Upper lobe of right lung (tissue), 1 donor: ENCODE results near the gene CBL. TPM values are rescaled to one million over a fixed set of nuclear protein-coding genes. Genes with fewer than 3 reads are reported as not detected.

ENCODE experiments used
- ATAC-seq: fragments of 200-7000 bp; cut with Tn5 transposase; one replicate; pipeline ENCODE4 v1.9.1; 2020; ENCODE audit warnings: mild to moderate bottlenecking, moderate library complexity
- DNase-seq: peaks from one replicate; pipeline ENCODE4 v3.0.0-alpha.2; 2020
- H3K27ac ChIP-seq: fragments of 200-600 bp; one replicate; pipeline ENCODE4 v1.8.0; 2022
- H3K27me3 ChIP-seq: fragments of 200-600 bp; one replicate; pipeline ENCODE4 v1.8.0; 2022; ENCODE audit warnings: mild to moderate bottlenecking
- H3K36me3 ChIP-seq: fragments of 200-600 bp; one replicate; pipeline ENCODE4 v1.8.0; 2022
- H3K4me1 ChIP-seq: fragments of 200-600 bp; one replicate; pipeline ENCODE4 v1.8.0; 2022
- H3K4me3 ChIP-seq: fragments of 200-600 bp; one replicate; pipeline ENCODE4 v1.8.0; 2022; ENCODE audit warnings: mild to moderate bottlenecking
- H3K9me3 ChIP-seq: fragments of 200-600 bp; one replicate; pipeline ENCODE4 v1.8.0; 2022
- CTCF ChIP-seq: fragments of 200-600 bp; IDR thresholded peaks from one replicate; pipeline ENCODE4 v1.8.0; 2022; ENCODE audit warnings: antibody characterized with exemption
- intact Hi-C: fragments of 100-400 bp; cut with DNase I; formaldehyde crosslinking; loops from one replicate; pipeline ENCODE4 v1.11.0; 2022
- total RNA-seq: library from RNA; stranded (reverse); fragmentation: NEBNext Ultra II Directional; extraction: Animal tissue kit (Norgen Biotek cat#: 25700); gene quantifications from one replicate; pipeline ENCODE4 v1.2.1, GENCODE V29; 2021
- donor health status: DM: no; HTN: yes; CAD: no; lungs with severe emphysema.

Gene CBL
- total RNA-seq, 1 donor from 2014 or later, result 30.0 TPM

- intact Hi-C loops, result no loop called here
- no peak overlapping the region for H3K4me3 ChIP-seq
- H3K4me1 ChIP-seq, result peaks cover 11% of the 10 kb centered on the region
- peaks cover 13% of the 10 kb centered on the region for H3K27me3 ChIP-seq
- DNase-seq (no peak), ATAC-seq (no peak)
- TF ChIP-seq CTCF, result no peak
- no peak overlapping the region for H3K27ac ChIP-seq
- H3K9me3 ChIP-seq, result no peaks in the 10 kb centered on the region
- no peaks in the 10 kb centered on the region for H3K36me3 ChIP-seq
Observed at GRCh38 chr11:119344291-119345010, 138.3 kb downstream of the CBL start.

- Histone ChIP-seq H3K27me3 (peaks cover 9% of the 10 kb centered on the region), H3K9me3 (no peaks in the 10 kb centered on the region), H3K36me3 (no peaks in the 10 kb centered on the region), H3K4me1 (peaks cover 11% of the 10 kb centered on the region), H3K27ac (no peak overlapping the region), H3K4me3 (no peak overlapping the region)
- no peak for ATAC-seq
- DNase-seq, result no peak
- intact Hi-C loops, result no loop called here
- TF ChIP-seq CTCF, result no peak
Observed at GRCh38 chr11:119345685-119346084, 139.5 kb downstream of the CBL start.

GRCh38 chr11:119346605-119347004, 140.5 kb downstream of the CBL start, which contains the start of gene MFRP:
Gene MFRP (minus strand): TSS chr11:119346705. CDS start chr11:119346513, 192 bp downstream.
- H3K4me3 ChIP-seq, result no peak within 1 kb of the TSS
- DNase-seq (no peak), ATAC-seq (no peak)
- TF ChIP-seq CTCF, result no peak
- no peak within 1 kb of the TSS for H3K27ac ChIP-seq
- peaks cover 10% of the 10 kb centered on the region for H3K27me3 ChIP-seq
- H3K4me1 ChIP-seq, result peaks cover 1% of the 10 kb centered on the region
- H3K9me3 ChIP-seq, result no peaks in the 10 kb centered on the region
- H3K36me3 ChIP-seq, result no peaks in the 10 kb centered on the region
- intact Hi-C loops, result no loop called here

- H3K4me3 ChIP-seq, result no peak overlapping the region
- no peaks in the 10 kb centered on the region for H3K36me3 ChIP-seq
- DNase-seq, result no peak
- H3K9me3 ChIP-seq, result no peaks in the 10 kb centered on the region
- H3K4me1 ChIP-seq, result no peaks in the 10 kb centered on the region
- no peak overlapping the region for H3K27ac ChIP-seq
- intact Hi-C loops, result no loop called here
- no peak for ATAC-seq
- peaks cover 13% of the 10 kb centered on the region for H3K27me3 ChIP-seq
- no peak for TF ChIP-seq CTCF
Observed at GRCh38 chr11:119347242-119347641, 141.1 kb downstream of the CBL start.

- no peak for ATAC-seq
- TF ChIP-seq CTCF, result no peak
Observed at GRCh38 chr11:119347940-119348605, 141.9 kb downstream of the CBL start.

More at GRCh38 chr11:119347940-119348605, 141.9 kb downstream of the CBL start:
- H3K4me1 ChIP-seq, result no peaks in the 10 kb centered on the region
- no peaks in the 10 kb centered on the region for H3K36me3 ChIP-seq
- H3K27ac ChIP-seq, result no peak overlapping the region
- no peaks in the 10 kb centered on the region for H3K9me3 ChIP-seq
- DNase-seq, result no peak
- H3K27me3 ChIP-seq, result peaks cover 7% of the 10 kb centered on the region
- intact Hi-C loops, result no loop called here
- H3K4me3 ChIP-seq, result no peak overlapping the region
